Measurements from ENCODE around the gene ACVR1B. TPM values are rescaled to one million over a fixed set of nuclear protein-coding genes. Genes with fewer than 3 reads are reported as not detected.

The ACVR1B gene
- total and polyA plus RNA-seq, 9 of the 15 experiments (the other 6 are each of a cell fraction or from before 2014, with no cell fraction given): 0.97 to 15.1 (median 6.8) TPM

DNA sequence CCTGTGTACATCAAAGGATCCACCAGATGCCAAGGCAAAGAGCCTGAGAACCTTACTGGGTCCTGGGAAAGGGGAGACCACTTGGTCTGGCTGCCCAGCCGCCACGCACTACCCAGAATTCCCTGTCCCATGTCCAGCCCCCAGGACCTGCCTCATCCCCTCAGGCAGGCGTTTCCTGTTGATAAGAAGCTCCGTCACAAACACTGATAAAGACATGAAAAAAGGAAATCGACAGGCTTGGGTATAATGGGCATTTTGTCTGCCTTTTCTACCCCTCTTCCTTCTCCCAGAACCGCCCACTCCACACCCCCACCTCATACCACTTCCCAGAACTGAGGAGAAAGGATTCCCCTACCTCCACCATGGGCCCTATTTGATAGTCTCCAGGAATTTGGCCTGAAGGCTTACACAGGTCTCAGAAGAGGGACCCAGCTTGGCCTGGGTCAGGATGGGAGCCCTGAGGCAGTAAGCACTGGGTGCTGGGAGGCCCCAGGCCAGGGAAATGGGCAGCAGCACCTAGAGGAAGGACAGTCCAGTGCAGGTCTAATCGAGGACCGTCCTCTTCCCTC, 25.4 kb upstream of the ACVR1B start:
- CTCF ChIA-PET (ENCODE audit: low intra/inter-chr PET ratio): interaction anchor here (0.5 to 2.6 kb wide), 5 partner anchors 45 to 98 kb away, joined by 3 to 12 read pairs (median 3); no protein-coding TSS in a partner anchor
- peak; percentile 60 to 83 (median 70) for DNase-seq (ENCODE audit: extremely low read depth in 1 of 4, low spot score in 3 of 4)
- no peaks in the 10 kb centered on the region for H3K36me3 ChIP-seq (ENCODE audit: control insufficient read depth, insufficient read depth, low read length)
- FAIRE-seq: peak; percentile 92
- peak overlapping the region; percentile 88 for H2AFZ ChIP-seq (ENCODE audit: low read depth, low read length)
- POLR2A ChIA-PET: interaction anchor here (0.6 to 1.6 kb wide), 7 partner anchors 8 to 540 kb away, joined by 3 to 6 read pairs (median 4); no protein-coding TSS in a partner anchor
- H3K27ac ChIP-seq (ENCODE audit: extremely low read depth, low read depth, low read length): peak overlapping the region; percentile 92
- 1% methylated on average over 8 of the region's 8 CpGs for WGBS (ENCODE audit: insufficient coverage, low coverage, missing lambda C conversion rate)
- peak overlapping the region; percentile 61 for H3K4me2 ChIP-seq (ENCODE audit: insufficient read depth, low read length)
- peak overlapping the region; percentile 38 to 66; a peak in 3 of 4 replicates for H3K9ac ChIP-seq (ENCODE audit: insufficient read depth in 1 of 2, low read depth in 2 of 2, low read length in 2 of 2)
- BruUV-seq (replicated peaks): no TSS peak
- H3K79me2 ChIP-seq (ENCODE audit: control insufficient read depth, insufficient read depth, low read length): no peaks in the 10 kb centered on the region
- in situ Hi-C loops (cut with MboI): no loop called here
- H3K9me1 ChIP-seq (ENCODE audit: control insufficient read depth, insufficient read depth, low read length): no peaks in the 10 kb centered on the region
- H3K9me3 ChIP-seq (replicated peaks; ENCODE audit: control insufficient read depth, insufficient read depth, low read depth, low read length): no peaks in the 10 kb centered on the region; the same call in 1 of the 2 replicates
- no peaks in the 10 kb centered on the region for H3K27me3 ChIP-seq (ENCODE audit: control insufficient read depth in 2 of 2, insufficient read depth in 2 of 2, low read length in 2 of 2)
- ATAC-seq: peak; percentile 79
- H3K4me3 ChIP-seq: no peak overlapping the region
- intact Hi-C loops (cut with micrococcal nuclease): loop anchor here (1.0 kb wide), 1 partner anchor 54 kb away; no protein-coding TSS in a partner anchor
- H3K4me1 ChIP-seq (replicated peaks in 1 of 2; ENCODE audit: control insufficient read depth in 2 of 2, insufficient read depth in 2 of 2, low read length in 2 of 2): peaks cover 31 to 34% of the 10 kb centered on the region in 2 experiments
- H4K20me1 ChIP-seq (replicated peaks; ENCODE audit: control insufficient read depth, insufficient read depth, low read length): peaks cover 2% of the 10 kb centered on the region; the same call in 1 of the 2 replicates
- peak; percentile 33; the same call in 1 of the 2 replicates for TF ChIP-seq CREB3L1 (IDR thresholded peaks at IDR 0.05; ENCODE audit: borderline replicate concordance, low read depth)
- TF ChIP-seq VEZF1 (CRISPR knock-in tag; IDR thresholded peaks at IDR 0.05): peak; percentile 32; the same call in 1 of the 2 replicates
- no peak for TF ChIP-seq ELF1 (tag; IDR thresholded peaks at IDR 0.05)
- no peak for TF ChIP-seq ATF1 (CRISPR knock-in tag; IDR thresholded peaks at IDR 0.05)
- peak; percentile 87 for TF ChIP-seq ATF1 (tag; IDR thresholded peaks at IDR 0.05)
- peak; percentile 68 for TF ChIP-seq TEAD4 (IDR thresholded peaks at IDR 0.05; ENCODE audit: low read length)
- no peak for TF ChIP-seq TEAD4 (CRISPR knock-in tag; IDR thresholded peaks at IDR 0.05; ENCODE audit: borderline replicate concordance)
- no peak for TF ChIP-seq ZNF830 (CRISPR knock-in tag; IDR thresholded peaks at IDR 0.05)
- TF ChIP-seq ZNF668 (CRISPR knock-in tag; IDR thresholded peaks at IDR 0.05): no peak
- TF ChIP-seq ZC3H4 (CRISPR knock-in tag; IDR thresholded peaks at IDR 0.05; ENCODE audit: borderline replicate concordance): no peak
- TF ChIP-seq ETV5 (CRISPR knock-in tag; IDR thresholded peaks at IDR 0.05; ENCODE audit: low read depth): peak; percentile 83
- TF ChIP-seq SMARCE1 (IDR thresholded peaks at IDR 0.05): 0 out of 2 replicates have a peak, but pooled peaks have one; percentile 25
- TF ChIP-seq RCOR1 (IDR thresholded peaks at IDR 0.05; ENCODE audit: borderline replicate concordance in 1 of 2, low read depth in 2 of 2, low read length in 2 of 2): peak in 1 of 2 experiments; percentile 74; a peak in 2 of 4 replicates
- TF ChIP-seq E2F6 (IDR thresholded peaks at IDR 0.05; ENCODE audit: borderline replicate concordance in 1 of 2, extremely low read depth in 1 of 2, insufficient read depth in 1 of 2, insufficient read length in 1 of 2, low read depth in 1 of 2, low read length in 1 of 2, poor library complexity in 1 of 2, severe bottlenecking in 1 of 2): peak in 1 of 2 experiments; percentile 33
- peak; percentile 71 for TF ChIP-seq ZNF263 (CRISPR knock-in tag; IDR thresholded peaks at IDR 0.05; ENCODE audit: borderline replicate concordance)
